Epithelial cell of proximal tubule (primary cell): ENCODE measurements around the gene SF3A1. TPM values are rescaled to one million over a fixed set of nuclear protein-coding genes. Genes with fewer than 3 reads are reported as not detected.
A peak's percentile ranks its signal among the peaks of the same experiment; 100 is the strongest.

ENCODE experiments used
- DNase-seq: peaks from one replicate; pipeline ENCODE4 v3.0.0-alpha.2; 2011; ENCODE audit warnings: low read depth
- H3K4me3 ChIP-seq: 2 replicates; pipeline ENCODE4 v1.5.1; 2011; ENCODE audit warnings: low read depth, mild to moderate bottlenecking, low read length
- total RNA-seq: library from RNA; depleted of rRNA; stranded (reverse); fragments of >200 nt; gene quantifications from 2 replicates; pipeline ENCODE4 v1.2.3, GENCODE V29; 2015
- TF ChIP-seq, protein P1 (sequence below): conservative IDR thresholded peaks from 2 replicates; pipeline ENCODE4 v1.5.1; 2012; ENCODE audit warnings: low read depth, mild to moderate bottlenecking, low read length

SF3A1 gene
- total RNA-seq, 1 donor from 2014 or later = 42.6 TPM

DNA sequence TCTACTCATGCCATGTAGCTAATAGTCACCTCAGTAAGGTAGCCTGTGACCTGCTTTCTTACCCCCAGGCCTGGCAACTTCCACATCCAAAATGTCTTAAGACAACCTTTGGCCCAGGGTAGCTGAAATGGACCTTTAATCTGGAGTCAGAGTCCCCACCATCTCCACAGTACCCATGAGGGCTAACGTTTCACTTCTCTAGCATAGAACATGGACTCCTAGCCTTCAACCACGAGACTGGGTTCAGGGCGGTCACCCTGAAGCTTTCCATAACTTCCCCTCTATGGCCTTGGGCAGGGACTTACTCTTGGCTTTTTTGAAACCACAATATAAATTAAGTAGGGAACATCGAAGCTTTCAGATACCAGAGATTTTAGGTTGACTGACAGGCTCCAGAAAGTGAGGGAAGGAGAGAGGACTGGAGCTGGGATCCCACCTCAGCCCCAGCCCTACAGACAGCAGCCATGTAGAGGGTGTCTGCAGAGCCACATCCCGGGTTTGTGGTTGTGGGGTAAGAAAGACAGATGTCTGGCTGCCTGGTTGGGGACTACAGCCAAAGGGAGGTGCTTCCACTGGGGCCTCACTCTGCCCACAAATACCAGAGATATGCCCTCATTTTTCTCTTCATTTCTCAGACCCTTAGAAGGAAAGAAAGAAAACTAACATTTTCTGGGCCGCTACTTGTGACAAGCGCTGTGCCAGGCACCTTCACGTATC is 32.5 kb downstream of the SF3A1 start:
- peak overlapping the region; percentile 74 for H3K4me3 ChIP-seq
- TF ChIP-seq, protein P1, sequence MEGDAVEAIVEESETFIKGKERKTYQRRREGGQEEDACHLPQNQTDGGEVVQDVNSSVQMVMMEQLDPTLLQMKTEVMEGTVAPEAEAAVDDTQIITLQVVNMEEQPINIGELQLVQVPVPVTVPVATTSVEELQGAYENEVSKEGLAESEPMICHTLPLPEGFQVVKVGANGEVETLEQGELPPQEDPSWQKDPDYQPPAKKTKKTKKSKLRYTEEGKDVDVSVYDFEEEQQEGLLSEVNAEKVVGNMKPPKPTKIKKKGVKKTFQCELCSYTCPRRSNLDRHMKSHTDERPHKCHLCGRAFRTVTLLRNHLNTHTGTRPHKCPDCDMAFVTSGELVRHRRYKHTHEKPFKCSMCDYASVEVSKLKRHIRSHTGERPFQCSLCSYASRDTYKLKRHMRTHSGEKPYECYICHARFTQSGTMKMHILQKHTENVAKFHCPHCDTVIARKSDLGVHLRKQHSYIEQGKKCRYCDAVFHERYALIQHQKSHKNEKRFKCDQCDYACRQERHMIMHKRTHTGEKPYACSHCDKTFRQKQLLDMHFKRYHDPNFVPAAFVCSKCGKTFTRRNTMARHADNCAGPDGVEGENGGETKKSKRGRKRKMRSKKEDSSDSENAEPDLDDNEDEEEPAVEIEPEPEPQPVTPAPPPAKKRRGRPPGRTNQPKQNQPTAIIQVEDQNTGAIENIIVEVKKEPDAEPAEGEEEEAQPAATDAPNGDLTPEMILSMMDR = no peak
- DNase-seq = no peak

DNA sequence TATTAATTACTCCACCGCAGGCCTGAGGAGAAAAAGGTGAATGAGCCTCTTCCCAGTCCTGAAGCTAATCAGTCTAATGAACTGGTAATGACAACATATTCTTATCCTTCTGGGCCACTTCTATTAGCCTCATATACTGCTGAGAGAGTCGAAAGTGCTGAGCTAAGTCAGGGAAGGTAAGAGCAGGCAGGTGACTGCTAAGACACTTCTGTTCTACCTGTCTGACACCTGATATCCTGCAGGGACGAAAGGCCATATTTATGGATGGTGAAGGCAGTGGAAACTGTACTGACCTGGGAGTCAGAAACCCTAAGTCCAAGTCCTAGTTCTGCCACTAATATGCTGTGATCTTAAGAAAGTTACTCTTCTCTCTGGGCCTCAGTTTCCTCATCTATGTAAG is 33.4 kb downstream of the SF3A1 start:
- H3K4me3 ChIP-seq = no peak overlapping the region
- TF ChIP-seq, protein P1 = no peak
- DNase-seq = no peak

DNA sequence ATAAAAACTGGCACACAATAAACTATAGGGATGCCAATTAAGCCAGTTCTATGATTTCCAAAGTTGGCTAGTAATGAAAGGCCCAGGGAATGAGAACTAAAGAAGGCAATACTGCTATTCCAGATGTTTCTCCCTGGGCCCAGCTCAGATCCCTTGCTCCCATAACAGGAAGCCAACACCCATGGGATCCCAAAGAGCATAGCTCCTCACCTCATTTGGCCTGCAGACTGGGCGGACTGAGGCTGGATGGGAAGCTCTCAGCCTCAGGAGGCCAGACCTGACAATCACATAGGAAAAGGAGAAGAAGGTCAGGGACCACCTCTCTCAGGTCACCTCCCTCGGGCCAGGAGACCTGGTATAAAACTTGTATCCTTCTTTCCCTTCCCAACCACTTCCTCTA is 35.2 kb downstream of the SF3A1 start:
- no peak for DNase-seq
- TF ChIP-seq, protein P1 = no peak
- no peak overlapping the region for H3K4me3 ChIP-seq

DNA sequence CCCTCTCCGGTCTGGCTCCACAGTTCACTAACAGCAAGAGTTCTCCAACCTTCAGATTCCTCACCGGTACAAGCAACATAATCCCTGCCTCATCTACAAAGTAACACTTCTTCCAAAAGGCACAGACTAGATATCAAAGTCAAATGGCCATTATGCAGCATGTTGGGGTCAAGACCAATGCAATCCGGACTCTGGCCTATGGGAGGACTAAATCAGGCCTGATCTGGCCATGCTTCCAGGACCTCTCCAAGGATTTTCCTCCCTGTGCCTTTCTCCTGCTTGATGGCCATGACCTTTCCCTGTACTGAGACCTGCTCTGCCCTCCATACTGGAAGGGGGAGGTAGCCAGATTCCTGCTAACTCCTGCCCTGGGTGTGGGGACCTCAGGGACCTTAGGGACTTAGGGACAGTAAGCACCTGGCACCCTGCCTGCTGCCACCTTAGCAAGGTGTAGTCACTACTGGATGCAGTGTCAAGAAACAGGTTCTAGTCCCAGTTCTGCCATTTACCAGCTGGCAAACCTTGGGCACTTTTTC is 36.6 kb downstream of the SF3A1 start:
- H3K4me3 ChIP-seq = no peak overlapping the region
- no peak for DNase-seq
- TF ChIP-seq, protein P1 = no peak

DNA sequence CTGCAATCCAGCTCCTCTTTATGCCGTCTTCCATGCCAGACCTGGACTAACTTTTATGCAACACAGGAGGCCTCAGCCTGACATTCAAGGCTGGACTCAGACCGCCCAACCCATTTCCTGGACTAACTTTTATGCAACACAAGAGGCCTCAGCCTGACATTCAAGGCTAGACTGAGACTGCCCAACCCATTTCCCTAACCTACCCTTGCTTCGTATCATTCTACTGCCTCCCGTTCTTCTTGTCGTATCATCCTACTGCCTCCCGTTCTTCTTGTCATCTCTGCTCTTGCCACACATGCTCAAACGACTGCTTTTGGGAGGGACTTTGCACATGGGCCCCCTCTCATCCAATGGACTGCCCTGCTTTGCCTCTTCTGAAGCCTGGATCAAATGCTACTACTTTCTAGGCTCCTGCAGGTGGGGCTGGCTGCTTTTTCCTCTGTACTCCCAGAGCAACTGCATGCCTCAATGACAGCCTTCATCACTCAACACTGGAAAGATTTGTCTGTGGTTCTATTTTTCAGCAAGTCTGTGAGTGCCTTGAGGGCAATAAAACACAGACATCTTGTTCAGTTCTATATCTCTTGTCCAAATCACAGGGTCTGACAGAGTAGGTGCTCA is 37.8 kb downstream of the SF3A1 start:
- TF ChIP-seq, protein P1 = no peak
- no peak overlapping the region for H3K4me3 ChIP-seq
- no peak for DNase-seq

DNA sequence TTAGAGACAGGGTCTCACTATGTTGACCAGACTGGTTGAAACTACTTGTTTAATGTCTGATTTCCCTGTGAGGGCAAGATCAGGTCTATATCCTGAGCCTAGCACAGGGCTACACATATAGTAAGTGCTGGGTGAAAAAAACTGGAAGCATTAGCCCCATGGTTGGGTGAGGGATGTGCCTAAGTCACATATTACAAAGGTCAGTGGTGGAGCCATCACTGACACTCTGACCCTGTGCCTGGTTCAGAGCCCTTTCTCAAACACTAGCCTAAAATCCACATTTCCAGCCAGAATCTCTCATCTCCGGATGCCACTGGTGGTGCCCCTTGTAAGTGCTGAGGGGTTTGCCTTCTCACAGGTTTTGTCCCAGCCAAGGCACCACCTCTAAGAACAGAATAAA is 38.9 kb downstream of the SF3A1 start:
- no peak for DNase-seq
- TF ChIP-seq, protein P1 = no peak
- no peak overlapping the region for H3K4me3 ChIP-seq
